HG03064 (cell line): ENCODE results near the gene KIAA1217.

Experiments used
- ATAC-seq: cut with Tn5 transposase; IDR thresholded peaks from one replicate; pipeline ENCODE4 v1.9.1; 2021; ENCODE audit warnings: low read depth; ENCODE audit not compliant: unreplicated experiment

The KIAA1217 gene

GRCh38 chr10:24208661-24209431 lies at the start of gene KIAA1217:
Gene KIAA1217, plus strand, starts transcription at chr10:24209138. Its CDS starts 56 bp downstream, at chr10:24209194.
- ATAC-seq = no peak

- no peak for ATAC-seq
Observed at GRCh38 chr10:24162206-24162985, 46.5 kb upstream of the KIAA1217 start.

- ATAC-seq = no peak
Observed at GRCh38 chr10:24163485-24163884, 45.5 kb upstream of the KIAA1217 start.

GRCh38 chr10:24168258-24169170 lies 40.4 kb upstream of the KIAA1217 start:
- ATAC-seq = no peak

GRCh38 chr10:24170199-24170598 lies 38.7 kb upstream of the KIAA1217 start:
- no peak for ATAC-seq

GRCh38 chr10:24172909-24173308 lies 36.0 kb upstream of the KIAA1217 start:
- ATAC-seq = no peak

- ATAC-seq = no peak
Observed at GRCh38 chr10:24174014-24174413, 34.9 kb upstream of the KIAA1217 start.

GRCh38 chr10:24176658-24177057 lies 32.3 kb upstream of the KIAA1217 start:
- no peak for ATAC-seq

- ATAC-seq = no peak
Observed at GRCh38 chr10:24177636-24178035, 31.3 kb upstream of the KIAA1217 start.

GRCh38 chr10:24180891-24181290 lies 28.0 kb upstream of the KIAA1217 start:
- ATAC-seq = no peak

- no peak for ATAC-seq
Observed at GRCh38 chr10:24184455-24184854, 24.5 kb upstream of the KIAA1217 start.

GRCh38 chr10:24193330-24193729 lies 15.6 kb upstream of the KIAA1217 start:
- ATAC-seq = no peak

- no peak for ATAC-seq
Observed at GRCh38 chr10:24197263-24197662, 11.7 kb upstream of the KIAA1217 start.

- ATAC-seq = no peak
Observed at GRCh38 chr10:24201503-24202180, 7.3 kb upstream of the KIAA1217 start.

GRCh38 chr10:24202181-24202570 lies 6.8 kb upstream of the KIAA1217 start:
- no peak for ATAC-seq

- no peak for ATAC-seq
Observed at GRCh38 chr10:24205821-24206220, 3.1 kb upstream of the KIAA1217 start.

GRCh38 chr10:24206334-24206733 lies 2.6 kb upstream of the KIAA1217 start:
- ATAC-seq = no peak

GRCh38 chr10:24206926-24207325 lies 2.0 kb upstream of the KIAA1217 start:
- ATAC-seq = no peak

- ATAC-seq = no peak
Observed at GRCh38 chr10:24207341-24207740, 1.6 kb upstream of the KIAA1217 start.
